ENCODE results near the gene ADAMTSL3.

The ADAMTSL3 gene

DNA sequence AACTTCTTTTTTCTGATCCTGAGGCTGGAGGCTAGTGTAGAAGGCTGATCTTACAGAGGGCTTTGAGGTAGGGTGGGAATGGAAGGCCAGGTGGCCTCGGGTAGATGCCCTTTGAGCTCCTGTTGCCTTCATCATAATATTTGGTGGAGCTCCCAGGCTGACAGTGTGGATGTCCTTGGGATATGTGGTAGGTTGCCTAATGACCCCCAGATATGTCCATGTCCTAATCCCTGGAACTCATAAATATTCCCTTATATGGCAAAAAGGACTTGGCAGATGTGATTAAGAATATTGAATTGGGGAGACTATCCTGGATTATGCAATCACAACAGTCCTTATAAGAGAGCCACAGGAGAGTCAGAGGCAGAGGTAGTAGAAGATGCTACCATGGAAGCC is 5.5 kb downstream of the ADAMTSL3 start:
- no peak for DNase-seq (ENCODE audit: low read depth)
- no peak overlapping the region for H3K4me3 ChIP-seq (ENCODE audit: low read depth, low read length)
- TF ChIP-seq, protein P1, sequence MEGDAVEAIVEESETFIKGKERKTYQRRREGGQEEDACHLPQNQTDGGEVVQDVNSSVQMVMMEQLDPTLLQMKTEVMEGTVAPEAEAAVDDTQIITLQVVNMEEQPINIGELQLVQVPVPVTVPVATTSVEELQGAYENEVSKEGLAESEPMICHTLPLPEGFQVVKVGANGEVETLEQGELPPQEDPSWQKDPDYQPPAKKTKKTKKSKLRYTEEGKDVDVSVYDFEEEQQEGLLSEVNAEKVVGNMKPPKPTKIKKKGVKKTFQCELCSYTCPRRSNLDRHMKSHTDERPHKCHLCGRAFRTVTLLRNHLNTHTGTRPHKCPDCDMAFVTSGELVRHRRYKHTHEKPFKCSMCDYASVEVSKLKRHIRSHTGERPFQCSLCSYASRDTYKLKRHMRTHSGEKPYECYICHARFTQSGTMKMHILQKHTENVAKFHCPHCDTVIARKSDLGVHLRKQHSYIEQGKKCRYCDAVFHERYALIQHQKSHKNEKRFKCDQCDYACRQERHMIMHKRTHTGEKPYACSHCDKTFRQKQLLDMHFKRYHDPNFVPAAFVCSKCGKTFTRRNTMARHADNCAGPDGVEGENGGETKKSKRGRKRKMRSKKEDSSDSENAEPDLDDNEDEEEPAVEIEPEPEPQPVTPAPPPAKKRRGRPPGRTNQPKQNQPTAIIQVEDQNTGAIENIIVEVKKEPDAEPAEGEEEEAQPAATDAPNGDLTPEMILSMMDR (IDR thresholded peaks at IDR 0.05; ENCODE audit: insufficient read depth, low read depth, low read length, missing control alignments) = no peak

DNA sequence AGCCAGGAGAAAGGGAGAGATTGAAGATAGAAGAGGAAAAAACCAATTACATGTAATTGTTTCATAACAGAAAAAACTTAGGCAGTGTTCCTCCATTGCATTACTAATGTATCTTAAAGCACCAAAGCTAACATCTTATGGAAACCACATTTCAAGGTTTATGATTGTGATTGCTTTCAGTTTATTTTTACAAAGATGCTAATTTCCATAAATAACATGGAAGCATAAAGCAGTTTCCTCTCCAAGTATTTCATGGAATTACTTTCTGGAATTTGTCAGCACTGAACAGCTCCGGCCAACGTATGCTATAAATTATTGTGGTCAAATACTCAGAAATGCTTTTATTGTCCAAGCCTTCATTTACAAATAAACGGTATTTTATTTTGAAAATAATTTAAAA is 11.6 kb downstream of the ADAMTSL3 start:
- TF ChIP-seq, protein P1 (IDR thresholded peaks at IDR 0.05; ENCODE audit: insufficient read depth, low read depth, low read length, missing control alignments) = no peak
- no peak for DNase-seq (ENCODE audit: low read depth)
- H3K4me3 ChIP-seq (ENCODE audit: low read depth, low read length) = no peak overlapping the region

DNA sequence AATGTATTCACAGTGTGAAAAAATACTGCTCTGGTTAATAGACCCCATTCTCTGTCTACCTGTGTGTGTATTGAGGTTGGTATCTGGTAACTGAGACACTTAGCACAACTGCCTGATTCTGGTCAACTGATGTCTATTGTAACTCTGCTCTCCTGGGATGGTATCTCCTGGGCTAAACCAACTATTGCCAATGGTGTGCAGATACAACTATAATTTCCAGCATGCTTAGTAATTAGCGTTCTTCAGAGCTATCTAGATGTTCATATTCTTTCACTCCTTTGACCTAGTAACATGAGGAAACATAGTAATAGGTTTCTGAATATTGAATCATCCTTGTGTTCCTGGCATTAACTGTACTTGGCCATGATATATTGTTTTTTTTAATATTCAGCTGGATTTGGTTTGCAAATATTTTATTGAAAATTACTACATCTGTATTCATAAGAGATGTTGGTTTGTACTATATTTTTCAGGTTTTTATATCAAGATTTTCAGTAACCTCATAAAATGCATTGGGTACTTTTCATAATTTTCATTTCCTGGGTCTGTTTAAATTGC is 16.8 kb downstream of the ADAMTSL3 start:
- TF ChIP-seq, protein P1 (IDR thresholded peaks at IDR 0.05; ENCODE audit: insufficient read depth, low read depth, low read length, missing control alignments) = no peak
- DNase-seq (ENCODE audit: low read depth) = no peak
- no peak overlapping the region for H3K4me3 ChIP-seq (ENCODE audit: low read depth, low read length)

DNA sequence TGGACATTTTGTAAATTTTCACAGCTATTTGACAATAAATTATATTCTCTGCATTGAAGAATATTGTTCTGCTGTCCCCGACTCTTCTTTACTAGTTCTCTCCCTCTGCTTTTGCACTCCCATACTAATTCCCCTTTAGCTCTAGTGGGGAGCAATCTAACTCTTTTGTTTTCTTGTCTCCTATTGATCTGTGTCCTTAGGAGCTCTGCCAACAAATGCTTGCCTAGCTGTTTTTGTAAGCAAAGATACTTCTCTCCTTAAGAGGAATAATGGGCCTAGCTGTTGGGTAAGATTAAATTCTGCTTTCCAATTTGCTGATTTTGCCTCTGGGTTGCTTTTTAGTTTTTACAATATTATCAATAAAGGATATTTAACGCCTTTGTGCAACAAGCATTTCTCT is 17.7 kb downstream of the ADAMTSL3 start:
- no peak for DNase-seq (ENCODE audit: low read depth)
- TF ChIP-seq, protein P1 (IDR thresholded peaks at IDR 0.05; ENCODE audit: insufficient read depth, low read depth, low read length, missing control alignments) = no peak
- no peak overlapping the region for H3K4me3 ChIP-seq (ENCODE audit: low read depth, low read length)

DNA sequence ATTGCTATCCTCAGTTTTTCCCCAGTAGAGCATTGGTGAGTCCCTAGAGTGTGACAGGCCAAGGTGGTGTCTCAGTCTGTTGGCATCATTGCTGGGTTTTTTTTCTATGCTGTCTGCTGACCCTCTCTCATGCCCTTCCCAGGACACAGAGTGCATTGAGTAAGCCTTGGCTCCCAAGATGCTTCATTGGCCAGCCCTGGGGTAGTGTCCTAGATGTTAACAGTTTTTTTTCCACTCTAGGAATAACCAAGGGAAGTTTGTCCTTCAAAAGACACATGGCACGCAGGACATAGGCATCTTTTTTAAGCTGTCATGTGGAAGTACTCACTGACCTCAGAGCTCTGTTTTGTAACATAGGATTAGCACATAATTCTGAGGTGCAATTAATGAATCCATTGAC is 19.5 kb downstream of the ADAMTSL3 start:
- TF ChIP-seq, protein P1 (IDR thresholded peaks at IDR 0.05; ENCODE audit: insufficient read depth, low read depth, low read length, missing control alignments) = no peak
- no peak overlapping the region for H3K4me3 ChIP-seq (ENCODE audit: low read depth, low read length)
- DNase-seq (ENCODE audit: low read depth) = no peak

DNA sequence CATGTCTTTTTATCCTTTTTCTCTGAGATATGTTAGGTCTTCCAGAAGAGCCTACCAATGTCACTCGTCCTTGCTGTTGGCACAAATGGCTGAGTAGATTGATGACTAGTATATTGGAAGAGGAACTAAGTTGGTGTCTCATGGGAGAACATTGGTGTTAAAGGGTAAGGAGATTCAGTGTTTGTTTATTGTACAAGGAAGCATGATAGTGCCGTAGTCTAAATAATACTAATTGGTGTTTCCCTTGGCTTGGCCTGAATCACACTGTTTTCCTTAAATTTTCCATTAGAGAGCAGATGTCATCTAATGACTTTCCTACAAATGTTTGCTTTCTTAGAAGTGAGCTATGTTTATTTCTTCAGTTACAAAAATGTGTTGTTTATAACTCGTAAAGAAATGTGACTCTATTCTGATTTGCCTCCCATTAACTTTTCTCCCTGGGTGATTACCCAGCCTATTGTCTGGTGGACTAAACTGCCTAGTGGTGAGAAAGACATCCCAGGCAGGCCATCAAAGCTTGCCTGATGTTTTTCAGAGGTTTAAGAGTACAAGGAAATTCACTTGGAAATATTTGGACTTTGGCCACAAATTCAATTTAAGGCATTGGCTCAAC is 28.7 kb downstream of the ADAMTSL3 start:
- TF ChIP-seq, protein P1 (IDR thresholded peaks at IDR 0.05; ENCODE audit: insufficient read depth, low read depth, low read length, missing control alignments) = no peak
- DNase-seq (ENCODE audit: low read depth) = no peak
- H3K4me3 ChIP-seq (ENCODE audit: low read depth, low read length) = no peak overlapping the region

DNA sequence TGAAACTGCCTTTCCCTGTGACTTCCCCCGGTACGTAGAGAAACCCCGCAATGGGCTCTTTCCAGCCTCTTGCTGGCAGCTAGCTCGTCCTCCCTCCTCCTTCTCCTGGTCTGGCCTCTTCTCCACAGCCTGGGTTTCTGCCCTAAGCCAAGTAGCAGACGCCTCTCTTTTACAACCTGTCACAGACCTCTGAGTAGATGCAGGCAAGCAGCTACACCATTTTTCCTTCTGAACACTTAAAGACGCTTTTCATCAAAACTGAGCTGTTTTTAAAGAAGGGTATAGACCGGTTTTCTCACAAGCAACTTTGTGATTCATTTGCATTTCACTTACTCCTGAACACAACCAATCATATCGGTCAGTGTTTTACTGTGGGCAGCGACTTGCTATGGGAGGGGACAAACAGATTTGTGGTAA is 32.0 kb downstream of the ADAMTSL3 start:
- H3K4me3 ChIP-seq (ENCODE audit: low read depth, low read length) = no peak overlapping the region
- no peak for DNase-seq (ENCODE audit: low read depth)
- TF ChIP-seq, protein P1 (IDR thresholded peaks at IDR 0.05; ENCODE audit: insufficient read depth, low read depth, low read length, missing control alignments) = no peak
